Mesendoderm (in vitro differentiated cells): ENCODE measurements around the gene RD3L.

Source experiments
- DNase-seq: peaks from one replicate; pipeline ENCODE4 v3.0.0; 2013
- H2AK5ac ChIP-seq: 2 replicates; pipeline ENCODE4 v1.6.1; 2013; ENCODE audit warnings: low read length, inconsistent platforms
- H2BK120ac ChIP-seq: 2 replicates; pipeline ENCODE4 v1.6.1; 2013; ENCODE audit warnings: low read depth, mild to moderate bottlenecking, low read length, moderate library complexity, mixed read lengths
- H2BK15ac ChIP-seq: replicated peaks from 2 replicates; pipeline ENCODE4 v1.6.1; 2013; ENCODE audit warnings: low read depth, mild to moderate bottlenecking, moderate library complexity
- H2BK5ac ChIP-seq: 2 replicates; pipeline ENCODE4 v1.6.1; 2013; ENCODE audit warnings: low read length, inconsistent platforms
- H3K18ac ChIP-seq: 2 replicates; pipeline ENCODE4 v1.6.1; 2013; ENCODE audit warnings: mild to moderate bottlenecking, low read length, mixed read lengths
- H3K23ac ChIP-seq: one replicate; pipeline ENCODE4 v1.6.1; 2013; ENCODE audit warnings: low read length
- H3K27ac ChIP-seq: 2 replicates; pipeline ENCODE4 v1.5.1; 2013; ENCODE audit warnings: low read depth, mild to moderate bottlenecking, inconsistent platforms, low read length, moderate library complexity
- H3K27me3 ChIP-seq: 2 replicates; pipeline ENCODE4 v1.6.1; 2013; ENCODE audit warnings: low read length, control low read depth, mild to moderate bottlenecking, inconsistent platforms; ENCODE audit not compliant: insufficient read depth, poor library complexity
- H3K36me3 ChIP-seq: 2 replicates; pipeline ENCODE4 v1.6.1; 2013; ENCODE audit warnings: low read length, inconsistent platforms; ENCODE audit not compliant: control insufficient read depth, insufficient read depth
- H3K4ac ChIP-seq: one replicate; pipeline ENCODE4 v1.6.1; 2013; ENCODE audit warnings: low read depth, mild to moderate bottlenecking, low read length, moderate library complexity
- H3K4me1 ChIP-seq: 2 replicates; pipeline ENCODE4 v1.6.1; 2013; ENCODE audit warnings: low read depth, low read length, inconsistent platforms; ENCODE audit not compliant: control insufficient read depth
- H3K4me2 ChIP-seq: 2 replicates; pipeline ENCODE4 v1.6.1; 2013; ENCODE audit warnings: low read length
- H3K4me3 ChIP-seq: 2 replicates; pipeline ENCODE4 v1.5.1; 2013; ENCODE audit warnings: mild to moderate bottlenecking, low read length
- H3K56ac ChIP-seq: one replicate; pipeline ENCODE4 v1.6.1; 2013; ENCODE audit warnings: low read length
- H3K79me1 ChIP-seq: 2 replicates; pipeline ENCODE4 v1.6.1; 2013; ENCODE audit warnings: low read length, inconsistent platforms
- H3K79me2 ChIP-seq: 2 replicates; pipeline ENCODE4 v1.6.1; 2013; ENCODE audit warnings: mild to moderate bottlenecking, low read length; ENCODE audit not compliant: control insufficient read depth, insufficient read depth
- H3K9ac ChIP-seq: 2 replicates; pipeline ENCODE4 v1.6.1; 2013; ENCODE audit warnings: low read length, inconsistent platforms
- H4K5ac ChIP-seq: one replicate; pipeline ENCODE4 v1.6.1; 2013; ENCODE audit warnings: low read length
- H4K8ac ChIP-seq: one replicate; pipeline ENCODE4 v1.6.1; 2013; ENCODE audit warnings: low read depth, mild to moderate bottlenecking, control low read depth, low read length, moderate library complexity
- WGBS: extraction: QIAGEN DNeasy Blood & Tissue Kit; methylation state at CpG from one replicate; pipeline ENCODE4 v1.1.7; 2013; ENCODE audit warnings: low lambda C conversion rate, missing lambda C conversion rate; ENCODE audit not compliant: insufficient coverage; ENCODE audit errors: extremely low coverage; 5-methylcytosine and 5-hydroxymethylcytosine counted together

Gene RD3L

GRCh38 chr14:103932791-103933490 lies 9.4 kb downstream of the RD3L start:
- WGBS, result no CpG with 5 or more reads among the region's 11 CpGs
- Histone ChIP-seq H4K5ac (no peak overlapping the region), H2BK15ac (no peak overlapping the region), H3K4me1 (no peaks in the 10 kb centered on the region), H3K23ac (no peak overlapping the region), H3K18ac (no peak overlapping the region), H2BK120ac (no peak overlapping the region), H4K8ac (no peak overlapping the region), H3K4ac (no peak overlapping the region), H2AK5ac (no peak overlapping the region), H3K27ac (no peak overlapping the region), H3K56ac (no peak overlapping the region), H3K79me1 (no peaks in the 10 kb centered on the region), H3K27me3 (no peaks in the 10 kb centered on the region), H3K9ac (no peak overlapping the region), H3K4me2 (no peak overlapping the region), H3K36me3 (no peaks in the 10 kb centered on the region), H2BK5ac (no peak overlapping the region), H3K79me2 (no peaks in the 10 kb centered on the region), H3K4me3 (no peak overlapping the region)
- no peak for DNase-seq

GRCh38 chr14:103931422-103931821 lies 10.9 kb downstream of the RD3L start:
- Histone ChIP-seq H3K23ac (no peak overlapping the region), H3K4ac (no peak overlapping the region), H3K27me3 (no peaks in the 10 kb centered on the region), H3K56ac (no peak overlapping the region), H2BK120ac (no peak overlapping the region), H4K5ac (no peak overlapping the region), H3K18ac (no peak overlapping the region), H4K8ac (no peak overlapping the region), H3K27ac (no peak overlapping the region), H2BK15ac (no peak overlapping the region), H3K4me2 (no peak overlapping the region), H3K79me1 (no peaks in the 10 kb centered on the region), H3K36me3 (no peaks in the 10 kb centered on the region), H2AK5ac (no peak overlapping the region), H2BK5ac (no peak overlapping the region), H3K4me1 (no peaks in the 10 kb centered on the region), H3K9ac (no peak overlapping the region), H3K79me2 (no peaks in the 10 kb centered on the region), H3K4me3 (no peak overlapping the region)
- no CpG with 5 or more reads among the region's 3 CpGs for WGBS
- DNase-seq, result no peak

GRCh38 chr14:103930051-103930604 lies 12.2 kb downstream of the RD3L start:
- no peaks in the 10 kb centered on the region for H3K4me1 ChIP-seq
- no peak overlapping the region for H4K8ac ChIP-seq
- H2BK120ac ChIP-seq, result no peak overlapping the region
- H3K56ac ChIP-seq, result no peak overlapping the region
- no peaks in the 10 kb centered on the region for H3K36me3 ChIP-seq
- no CpG with 5 or more reads among the region's 14 CpGs for WGBS
- H3K4me2 ChIP-seq, result no peak overlapping the region
- no peak overlapping the region for H2AK5ac ChIP-seq
- no peak overlapping the region for H3K23ac ChIP-seq
- H3K27ac ChIP-seq, result no peak overlapping the region
- no peak overlapping the region for H3K9ac ChIP-seq
- H2BK5ac ChIP-seq, result no peak overlapping the region
- H3K4me3 ChIP-seq, result no peak overlapping the region
- H2BK15ac ChIP-seq, result no peak overlapping the region
- no peak overlapping the region for H3K18ac ChIP-seq
- no peaks in the 10 kb centered on the region for H3K79me1 ChIP-seq
- no peak overlapping the region for H3K4ac ChIP-seq
- DNase-seq, result no peak
- no peaks in the 10 kb centered on the region for H3K27me3 ChIP-seq
- no peak overlapping the region for H4K5ac ChIP-seq
- H3K79me2 ChIP-seq, result no peaks in the 10 kb centered on the region

DNA sequence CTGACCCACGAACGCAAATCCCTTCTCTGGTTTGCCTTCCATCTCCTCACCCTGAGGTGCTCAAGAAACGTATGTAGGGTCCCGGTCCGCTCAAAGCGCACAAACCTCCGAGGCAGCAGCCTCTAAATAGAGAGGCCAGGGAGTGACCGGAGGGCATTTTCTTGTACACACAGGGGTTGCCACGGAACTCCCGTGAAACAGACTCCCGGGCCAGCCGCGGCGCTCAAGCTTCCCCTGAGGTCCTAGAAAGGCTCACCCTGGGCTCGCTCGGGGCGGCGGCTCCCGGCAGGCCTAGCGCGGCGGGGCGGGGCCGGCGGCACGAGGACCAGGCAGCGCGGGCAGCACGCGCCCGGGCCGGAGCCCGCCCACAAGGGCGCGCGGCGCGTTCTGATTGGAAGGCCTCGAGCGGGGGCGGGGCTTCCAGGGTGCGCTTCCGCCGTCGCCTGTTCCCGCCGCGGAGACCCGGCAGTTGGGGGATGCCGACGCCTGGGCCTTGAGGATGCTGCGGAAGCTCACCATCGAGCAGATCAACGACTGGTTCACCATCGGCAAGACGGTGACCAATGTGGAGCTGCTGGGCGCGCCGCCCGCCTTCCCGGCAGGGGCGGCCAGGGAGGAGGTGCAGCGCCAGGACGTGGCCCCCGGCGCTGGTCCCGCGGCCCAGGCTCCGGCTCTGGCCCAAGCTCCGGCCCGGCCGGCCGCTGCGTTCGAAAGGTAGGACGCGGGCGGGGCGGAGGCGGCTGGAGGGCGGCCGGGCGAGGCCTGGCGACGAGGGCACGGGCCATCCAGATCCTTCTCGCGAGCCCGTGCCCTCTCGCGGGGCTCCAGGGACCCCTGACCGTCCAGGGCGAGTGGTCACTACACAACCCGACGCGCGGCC lies 14.1 kb downstream of the RD3L start, which contains the start of gene TDRD9:
Gene TDRD9 (plus strand): TSS at position 446 of the 880 bp plus-strand sequence. CDS start 54 bp downstream, at position 500.
- H3K79me2 ChIP-seq, result no peaks in the 10 kb centered on the region
- no peaks in the 10 kb centered on the region for H3K36me3 ChIP-seq
- DNase-seq, result no peak
- H4K8ac ChIP-seq, result no peak within 1 kb of the TSS
- H3K27ac ChIP-seq, result no peak within 1 kb of the TSS
- no peak within 1 kb of the TSS for H2AK5ac ChIP-seq
- H3K4ac ChIP-seq, result no peak within 1 kb of the TSS
- H3K4me2 ChIP-seq, result no peak within 1 kb of the TSS
- H3K4me1 ChIP-seq, result no peaks in the 10 kb centered on the region
- H3K23ac ChIP-seq, result no peak within 1 kb of the TSS
- H3K9ac ChIP-seq, result no peak within 1 kb of the TSS
- no peak within 1 kb of the TSS for H3K18ac ChIP-seq
- no peaks in the 10 kb centered on the region for H3K79me1 ChIP-seq
- WGBS, result no CpG with 5 or more reads among the region's 97 CpGs
- H3K56ac ChIP-seq, result no peak within 1 kb of the TSS
- no peaks in the 10 kb centered on the region for H3K27me3 ChIP-seq
- H2BK5ac ChIP-seq, result no peak within 1 kb of the TSS
- no peak within 1 kb of the TSS for H2BK120ac ChIP-seq
- H4K5ac ChIP-seq, result no peak within 1 kb of the TSS
- no peak within 1 kb of the TSS for H3K4me3 ChIP-seq
- no peak within 1 kb of the TSS for H2BK15ac ChIP-seq

DNA sequence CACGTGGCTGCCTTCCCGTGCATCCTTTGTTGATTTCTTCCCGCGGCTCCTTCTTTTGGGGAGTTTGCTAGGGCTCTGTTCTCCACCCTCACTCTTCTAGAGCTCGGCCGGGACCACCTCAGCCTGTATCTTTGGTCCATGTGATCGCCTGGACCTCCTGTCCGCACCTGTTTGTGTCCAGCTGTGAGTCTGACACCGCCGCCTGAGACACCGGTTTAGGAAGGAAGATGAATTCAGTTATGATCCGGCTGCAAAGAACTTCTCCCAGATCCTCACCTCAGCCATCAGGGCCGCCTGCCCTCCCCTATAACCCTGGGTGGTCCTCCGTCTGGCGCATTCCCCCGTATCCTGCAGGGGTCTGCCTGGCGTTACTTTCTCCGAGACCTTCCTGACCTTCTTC lies 14.8 kb downstream of the RD3L start:
- Histone ChIP-seq H2BK120ac (no peak overlapping the region), H3K18ac (no peak overlapping the region), H2BK5ac (no peak overlapping the region), H3K23ac (no peak overlapping the region), H3K4me2 (no peak overlapping the region), H4K8ac (no peak overlapping the region), H3K79me2 (no peaks in the 10 kb centered on the region), H3K27me3 (no peaks in the 10 kb centered on the region), H3K27ac (no peak overlapping the region), H4K5ac (no peak overlapping the region), H3K4me1 (no peaks in the 10 kb centered on the region), H2AK5ac (no peak overlapping the region), H3K4me3 (no peak overlapping the region), H3K56ac (no peak overlapping the region), H3K4ac (no peak overlapping the region), H3K36me3 (no peaks in the 10 kb centered on the region), H2BK15ac (no peak overlapping the region), H3K79me1 (no peaks in the 10 kb centered on the region), H3K9ac (no peak overlapping the region)
- WGBS, result no CpG with 5 or more reads among the region's 18 CpGs
- no peak for DNase-seq
